Erythroblast (primary cell): Measurements from ENCODE around the gene FAF2.

Source experiments
- GATA1 ChIP-seq: IDR thresholded peaks from 2 replicates; pipeline ENCODE4 v1.6.1; 2011; ENCODE audit warnings: low read depth, mild to moderate bottlenecking, control low read depth, low read length, moderate library complexity
- POLR2A ChIP-seq: IDR thresholded peaks from 2 replicates; pipeline ENCODE4 v1.6.1; 2011; ENCODE audit warnings: mild to moderate bottlenecking, low read length

DNA sequence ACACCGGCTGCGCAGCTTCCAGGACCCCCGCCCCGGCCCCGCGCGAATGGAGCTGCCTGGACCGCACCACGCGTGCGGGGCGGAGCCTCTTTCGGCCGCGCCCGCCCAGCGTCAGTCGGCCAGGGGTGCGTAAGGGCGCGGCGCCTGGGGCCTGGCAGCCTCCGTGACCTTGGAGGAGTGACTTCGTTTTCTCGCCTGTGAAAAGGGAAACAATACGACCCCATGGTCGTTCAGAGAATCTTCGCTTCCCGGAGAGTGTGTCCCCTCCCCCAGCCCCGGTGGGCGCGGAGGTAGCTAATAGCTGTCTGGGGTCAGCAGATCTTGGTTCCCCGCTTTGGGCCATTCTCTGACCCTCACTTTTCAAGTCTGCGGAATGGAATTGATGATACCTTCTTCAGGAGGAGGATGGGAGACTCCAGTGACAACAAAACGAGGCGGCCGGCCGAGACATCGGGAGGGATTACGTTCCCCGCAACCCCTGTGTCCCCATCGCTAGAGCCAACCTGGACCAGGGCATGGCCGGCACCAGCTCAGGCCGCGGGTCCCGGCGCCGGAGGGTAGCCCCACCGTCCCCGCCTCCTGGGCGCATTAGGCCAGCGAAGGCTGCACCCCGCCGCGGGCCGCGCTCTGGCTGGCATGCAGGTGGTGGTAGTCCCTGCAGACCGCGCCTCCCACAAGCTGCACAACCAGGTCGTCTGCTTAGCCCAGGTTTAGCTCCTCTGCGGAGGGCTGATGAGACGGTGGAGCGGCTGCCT lies 95.4 kb downstream of the FAF2 start:
- TF ChIP-seq POLR2A (peak; percentile 61), GATA1 (no peak)
